ENCODE results near the gene RHO.
A peak's percentile ranks its signal among the peaks of the same experiment; 100 is the strongest.

RHO gene

DNA sequence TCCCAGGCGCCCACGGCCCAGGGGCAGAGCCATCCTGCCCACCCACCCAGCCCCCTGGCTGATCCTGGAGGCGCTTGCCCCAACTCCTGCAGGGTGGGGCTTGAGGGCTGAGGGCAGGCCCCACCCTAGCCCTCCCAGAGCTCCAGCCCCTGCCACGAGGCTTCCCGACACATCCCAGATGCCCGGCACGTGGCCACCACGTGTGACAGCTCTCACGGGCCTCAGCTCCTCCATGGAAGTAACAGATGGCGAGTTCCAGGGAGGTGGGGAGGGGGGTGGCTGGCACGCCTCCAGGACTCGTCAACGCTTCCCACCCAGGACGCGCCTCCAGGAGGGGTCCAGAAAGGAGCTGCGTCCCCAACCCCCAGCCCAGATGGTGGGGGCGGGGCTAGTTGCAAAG is 48.9 kb downstream of the RHO start:
- no peak overlapping the region for H3K27ac Mint-ChIP-seq
- H3K27me3 Mint-ChIP-seq (ENCODE audit: low read depth, poor library complexity), result peaks cover 7% of the 10 kb centered on the region
- peaks cover 5% of the 10 kb centered on the region for H3K4me1 Mint-ChIP-seq
- H3K9me3 Mint-ChIP-seq, result no peaks in the 10 kb centered on the region
- DNase-seq, result no peak
- TF ChIP-seq, protein P1, sequence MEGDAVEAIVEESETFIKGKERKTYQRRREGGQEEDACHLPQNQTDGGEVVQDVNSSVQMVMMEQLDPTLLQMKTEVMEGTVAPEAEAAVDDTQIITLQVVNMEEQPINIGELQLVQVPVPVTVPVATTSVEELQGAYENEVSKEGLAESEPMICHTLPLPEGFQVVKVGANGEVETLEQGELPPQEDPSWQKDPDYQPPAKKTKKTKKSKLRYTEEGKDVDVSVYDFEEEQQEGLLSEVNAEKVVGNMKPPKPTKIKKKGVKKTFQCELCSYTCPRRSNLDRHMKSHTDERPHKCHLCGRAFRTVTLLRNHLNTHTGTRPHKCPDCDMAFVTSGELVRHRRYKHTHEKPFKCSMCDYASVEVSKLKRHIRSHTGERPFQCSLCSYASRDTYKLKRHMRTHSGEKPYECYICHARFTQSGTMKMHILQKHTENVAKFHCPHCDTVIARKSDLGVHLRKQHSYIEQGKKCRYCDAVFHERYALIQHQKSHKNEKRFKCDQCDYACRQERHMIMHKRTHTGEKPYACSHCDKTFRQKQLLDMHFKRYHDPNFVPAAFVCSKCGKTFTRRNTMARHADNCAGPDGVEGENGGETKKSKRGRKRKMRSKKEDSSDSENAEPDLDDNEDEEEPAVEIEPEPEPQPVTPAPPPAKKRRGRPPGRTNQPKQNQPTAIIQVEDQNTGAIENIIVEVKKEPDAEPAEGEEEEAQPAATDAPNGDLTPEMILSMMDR (IDR thresholded peaks at IDR 0.05), result no peak
- no peak overlapping the region for H3K4me3 Mint-ChIP-seq
- H3K36me3 Mint-ChIP-seq (ENCODE audit: low read depth), result no peaks in the 10 kb centered on the region

DNA sequence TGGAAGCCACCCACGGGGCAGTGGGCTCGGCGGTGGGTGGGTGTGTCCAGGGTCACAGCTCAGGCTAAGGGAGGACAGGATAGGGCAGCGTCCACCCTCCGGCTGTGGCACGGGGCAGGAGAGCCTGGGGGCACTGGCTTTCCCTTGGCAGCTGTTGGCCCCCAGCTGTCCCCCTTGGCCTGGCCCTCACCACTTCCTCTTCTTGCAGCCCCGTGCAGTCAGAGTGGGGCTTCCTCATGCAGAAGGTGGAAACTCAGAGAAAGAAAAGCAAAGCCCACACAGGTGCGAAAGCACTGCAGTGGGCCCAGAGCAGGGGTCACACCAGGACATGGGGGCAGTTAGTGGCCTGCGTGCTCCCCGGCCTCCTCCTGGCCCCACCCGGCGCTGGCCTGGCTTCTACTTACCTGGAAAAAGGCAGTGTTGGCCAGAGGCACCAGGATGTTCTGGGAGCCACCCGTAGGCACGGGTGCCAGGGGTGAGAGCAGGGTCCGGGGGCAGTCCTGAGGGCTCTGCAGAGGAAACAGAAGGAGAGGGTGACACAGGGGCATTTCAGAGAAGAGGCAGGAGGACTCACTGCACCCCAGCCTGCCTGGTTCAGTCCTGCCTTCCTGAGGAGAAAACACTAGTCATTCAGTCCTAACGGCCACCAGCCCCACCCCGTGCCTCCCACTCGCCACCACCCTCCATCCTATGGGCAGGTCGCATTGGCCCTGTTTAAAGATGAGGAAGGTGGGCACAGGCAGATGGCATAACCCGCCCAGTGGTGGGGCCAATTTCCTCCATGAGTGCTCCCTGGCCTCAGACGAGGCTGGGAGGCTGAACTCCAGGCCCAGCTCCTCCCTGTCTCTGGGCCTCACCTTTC is 49.7 kb downstream of the RHO start:
- Mint-ChIP-seq H3K27me3 (ENCODE audit: low read depth, poor library complexity) (peaks cover 7% of the 10 kb centered on the region), H3K9me3 (no peaks in the 10 kb centered on the region), H3K4me1 (peaks cover 5% of the 10 kb centered on the region), H3K4me3 (no peak overlapping the region), H3K36me3 (ENCODE audit: low read depth) (no peaks in the 10 kb centered on the region), H3K27ac (no peak overlapping the region)
- TF ChIP-seq, protein P1 (IDR thresholded peaks at IDR 0.05), result no peak
- DNase-seq, result no peak

DNA sequence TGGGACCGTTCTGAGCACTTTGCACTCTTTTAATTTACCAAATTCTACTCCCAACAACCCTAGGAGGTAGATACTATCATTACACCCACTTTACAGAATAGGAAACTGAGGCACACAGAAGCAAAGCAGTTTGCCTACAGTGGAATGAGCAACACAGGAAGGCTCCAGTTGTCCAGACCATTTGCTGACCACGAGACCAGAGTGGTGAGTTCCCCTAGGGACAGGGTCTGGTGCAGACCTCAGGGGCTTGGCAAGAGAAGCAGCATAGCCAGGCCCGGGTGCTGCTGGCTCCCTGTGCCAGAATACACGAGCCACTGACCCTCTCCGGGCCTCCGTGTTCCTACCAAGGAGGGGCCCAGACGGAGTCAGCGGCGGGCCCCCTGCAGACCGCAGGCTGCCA is 51.6 kb downstream of the RHO start:
- peaks cover 4% of the 10 kb centered on the region for H3K36me3 Mint-ChIP-seq (ENCODE audit: low read depth)
- peaks cover 11% of the 10 kb centered on the region for H3K27me3 Mint-ChIP-seq (ENCODE audit: low read depth, poor library complexity)
- DNase-seq, result no peak
- H3K4me3 Mint-ChIP-seq, result no peak overlapping the region
- no peak overlapping the region for H3K27ac Mint-ChIP-seq
- TF ChIP-seq, protein P1 (IDR thresholded peaks at IDR 0.05), result no peak
- no peaks in the 10 kb centered on the region for H3K9me3 Mint-ChIP-seq
- H3K4me1 Mint-ChIP-seq, result peaks cover 5% of the 10 kb centered on the region

DNA sequence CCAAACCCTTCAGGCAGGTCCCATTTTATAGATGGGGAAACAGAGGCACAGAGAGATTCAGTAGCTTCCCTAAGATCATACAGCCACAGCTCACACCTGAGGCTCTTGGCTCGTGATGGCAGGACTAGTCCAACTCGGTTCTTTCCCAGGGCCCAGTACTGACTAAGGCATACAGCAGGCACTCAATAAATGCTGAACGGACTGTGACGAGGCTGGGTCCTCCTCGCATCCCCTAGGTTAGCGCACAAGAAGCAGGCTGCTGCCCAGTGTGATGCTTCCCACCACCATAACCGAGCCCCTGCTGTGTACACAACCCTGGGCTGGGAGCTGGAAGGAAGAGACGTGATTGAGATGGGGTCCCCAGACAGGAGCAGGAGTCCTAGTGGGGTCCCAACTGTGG is 53.2 kb downstream of the RHO start:
- Mint-ChIP-seq H3K36me3 (ENCODE audit: low read depth) (peaks cover 5% of the 10 kb centered on the region), H3K27ac (peak overlapping the region; percentile 71), H3K9me3 (no peaks in the 10 kb centered on the region), H3K4me1 (no peaks in the 10 kb centered on the region), H3K27me3 (ENCODE audit: low read depth, poor library complexity) (peaks cover 11% of the 10 kb centered on the region), H3K4me3 (no peak overlapping the region)
- DNase-seq, result no peak
- TF ChIP-seq, protein P1 (IDR thresholded peaks at IDR 0.05), result no peak

DNA sequence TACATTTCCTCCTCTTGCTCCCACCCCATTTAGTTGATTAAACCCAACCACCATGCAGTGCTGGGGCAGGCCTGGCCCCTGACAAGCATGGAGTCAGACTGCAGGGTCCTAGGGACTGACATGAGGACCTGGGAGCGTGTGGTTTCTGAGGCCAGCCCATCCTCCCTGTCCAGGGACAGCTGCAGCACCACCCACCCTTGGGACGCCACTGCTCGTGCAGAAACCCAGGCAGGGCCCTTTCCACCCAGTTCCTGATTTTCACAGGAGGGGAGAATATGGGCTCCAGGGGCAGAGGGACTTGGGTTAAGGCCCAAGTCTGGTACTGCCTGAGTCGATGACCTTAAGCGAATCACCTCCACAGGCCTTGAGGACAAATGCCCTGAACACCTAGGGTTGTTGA is 54.4 kb downstream of the RHO start:
- TF ChIP-seq, protein P1 (IDR thresholded peaks at IDR 0.05), result no peak
- Mint-ChIP-seq H3K36me3 (ENCODE audit: low read depth) (peaks cover 5% of the 10 kb centered on the region), H3K27ac (peak overlapping the region; percentile 68), H3K9me3 (no peaks in the 10 kb centered on the region), H3K4me1 (peaks cover 5% of the 10 kb centered on the region), H3K27me3 (ENCODE audit: low read depth, poor library complexity) (peaks cover 11% of the 10 kb centered on the region), H3K4me3 (no peak overlapping the region)
- DNase-seq, result no peak

DNA sequence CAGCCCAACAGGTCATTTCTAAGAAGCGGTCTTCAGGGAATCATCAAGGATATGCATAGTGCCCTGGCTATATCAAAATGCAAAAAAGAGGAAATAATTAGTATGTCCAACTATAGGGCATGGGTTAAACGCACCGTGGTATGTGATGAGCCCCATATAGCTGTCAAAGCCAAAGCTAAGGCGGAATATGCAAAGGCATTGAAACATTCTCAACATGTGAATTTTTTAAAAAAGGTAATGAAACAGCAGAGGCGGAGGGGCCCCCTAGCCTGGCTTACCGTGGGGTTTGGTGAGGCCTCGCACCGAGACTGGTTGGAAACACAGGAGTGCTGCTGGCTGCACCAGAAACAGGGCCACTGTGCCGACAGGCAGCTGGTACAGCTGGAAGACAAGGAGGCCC is 54.9 kb downstream of the RHO start:
- H3K27me3 Mint-ChIP-seq (ENCODE audit: low read depth, poor library complexity), result peaks cover 11% of the 10 kb centered on the region
- peaks cover 5% of the 10 kb centered on the region for H3K36me3 Mint-ChIP-seq (ENCODE audit: low read depth)
- TF ChIP-seq, protein P1 (IDR thresholded peaks at IDR 0.05), result no peak
- DNase-seq, result no peak
- no peak overlapping the region for H3K4me3 Mint-ChIP-seq
- peak overlapping the region; percentile 68 for H3K27ac Mint-ChIP-seq
- no peaks in the 10 kb centered on the region for H3K9me3 Mint-ChIP-seq
- H3K4me1 Mint-ChIP-seq, result peaks cover 5% of the 10 kb centered on the region

Measured in nephron progenitor cell (in vitro differentiated cells).